MCF 10A (cell line): ENCODE measurements around the gene PXDC1. TPM values are rescaled to one million over a fixed set of nuclear protein-coding genes. Genes with fewer than 3 reads are reported as not detected.

Source experiments
- BruUV-seq: library from RNA; stranded (reverse); fragments of 400-500 nt; replicated peaks from 2 replicates; lab custom pipeline; 2021; lab: Mats Ljungman, UMichigan
- CTCF ChIA-PET: fragments of 300-600 bp; sonication (Branson Sonifier 250); formaldehyde crosslinking; extraction: SDS; loops from one replicate; lab custom pipeline; 2021; ENCODE audit warnings: antibody characterized with exemption, inconsistent platforms; lab: Yijun Ruan, JAX
- POLR2A ChIA-PET: fragments of 300-600, 350-650 bp; sonication (Branson Sonifier 250); formaldehyde crosslinking; extraction: SDS; loops from one replicate; lab custom pipeline; 2020; ENCODE audit warnings: antibody characterized with exemption, inconsistent platforms; lab: Yijun Ruan, JAX
- DNase-seq: peaks from one replicate; pipeline ENCODE4 v3.0.0-alpha.2; 2018; ENCODE audit not compliant: unreplicated experiment
- H3K27ac Mint-ChIP-seq: one replicate; pipeline ENCODE4 v1.8.0; 2022; ENCODE audit warnings: mild to moderate bottlenecking, low read depth, mixed read lengths; ENCODE audit not compliant: unreplicated experiment
- H3K27me3 Mint-ChIP-seq: one replicate; pipeline ENCODE4 v1.8.0; 2022; ENCODE audit warnings: mixed read lengths; ENCODE audit not compliant: insufficient read depth, unreplicated experiment
- H3K36me3 Mint-ChIP-seq: one replicate; pipeline ENCODE4 v1.8.0; 2022; ENCODE audit warnings: mild to moderate bottlenecking, moderate library complexity, mixed read lengths; ENCODE audit not compliant: insufficient read depth, unreplicated experiment
- H3K4me1 Mint-ChIP-seq: one replicate; pipeline ENCODE4 v1.8.0; 2022; ENCODE audit warnings: mixed read lengths; ENCODE audit not compliant: insufficient read depth, unreplicated experiment
- H3K4me3 Mint-ChIP-seq: one replicate; pipeline ENCODE4 v1.8.0; 2022; ENCODE audit warnings: mild to moderate bottlenecking, moderate library complexity, mixed read lengths; ENCODE audit not compliant: unreplicated experiment
- H3K9me3 Mint-ChIP-seq: one replicate; pipeline ENCODE4 v1.8.0; 2022; ENCODE audit warnings: mixed read lengths; ENCODE audit not compliant: unreplicated experiment
- CTCF ChIP-seq: fragments of 200-600 bp; IDR thresholded peaks from one replicate; pipeline ENCODE4 v1.8.0; 2022; ENCODE audit warnings: antibody characterized with exemption, mild to moderate bottlenecking; ENCODE audit not compliant: unreplicated experiment
- intact Hi-C: fragments of 100-400 bp; cut with micrococcal nuclease; formaldehyde crosslinking; loops from 2 replicates; pipeline ENCODE4 v1.14.1; 2022
- total RNA-seq: library from RNA; stranded (reverse); gene quantifications from 2 replicates; pipeline ENCODE4 v1.2.3, GENCODE V29; 2022

PXDC1 gene
- total RNA-seq, 1 experiment from 2014 or later: 48.1 TPM

GRCh38 chr6:3748208-3749066 is 3.1 kb downstream of the PXDC1 start:
- no peaks in the 10 kb centered on the region for H3K9me3 Mint-ChIP-seq
- peak; percentile 82 for DNase-seq
- no peaks in the 10 kb centered on the region for H3K27me3 Mint-ChIP-seq
- peak; percentile 85 for TF ChIP-seq CTCF
- peak overlapping the region; percentile 62 for H3K4me3 Mint-ChIP-seq
- BruUV-seq: no TSS peak
- ChIA-PET POLR2A (interaction anchor here (0.7 to 3.4 kb wide), 13 partner anchors 12 to 273 kb away, joined by 3 to 31 read pairs (median 5); partner anchors contain the start of gene FAM50B), CTCF (interaction anchor here (0.5 to 3.4 kb wide), 40 partner anchors 12 to 467 kb away, joined by 3 to 29 read pairs (median 4); partner anchors contain the start of gene FAM50B)
- peaks cover 34% of the 10 kb centered on the region for H3K4me1 Mint-ChIP-seq
- peak overlapping the region; percentile 92 for H3K27ac Mint-ChIP-seq
- H3K36me3 Mint-ChIP-seq: peaks cover 7% of the 10 kb centered on the region
- intact Hi-C loops: loop anchor here (1.0 kb wide), 5 partner anchors 77 to 260 kb away; no protein-coding TSS in a partner anchor

GRCh38 chr6:3747100-3747737 is 4.3 kb downstream of the PXDC1 start:
- ChIA-PET CTCF (interaction anchor here (0.5 to 4.5 kb wide), 11 partner anchors 75 to 261 kb away, joined by 3 to 41 read pairs (median 10); partner anchors contain the start of gene FAM50B), POLR2A (interaction anchor here (0.7 to 3.4 kb wide), 4 partner anchors 13 to 274 kb away, joined by 3 to 17 read pairs (median 4); a partner anchor contains a TSS)
- no peak for DNase-seq
- Mint-ChIP-seq H3K9me3 (no peaks in the 10 kb centered on the region), H3K36me3 (peaks cover 7% of the 10 kb centered on the region), H3K27me3 (no peaks in the 10 kb centered on the region), H3K4me3 (no peak overlapping the region), H3K27ac (peak overlapping the region; percentile 92), H3K4me1 (peaks cover 43% of the 10 kb centered on the region)
- intact Hi-C loops: no loop called here
- no TSS peak for BruUV-seq
- no peak for TF ChIP-seq CTCF

GRCh38 chr6:3746696-3747095 is 4.8 kb downstream of the PXDC1 start:
- no peak for TF ChIP-seq CTCF
- DNase-seq: no peak
- Mint-ChIP-seq H3K4me1 (peaks cover 48% of the 10 kb centered on the region), H3K36me3 (peaks cover 7% of the 10 kb centered on the region), H3K27me3 (no peaks in the 10 kb centered on the region), H3K27ac (no peak overlapping the region), H3K4me3 (no peak overlapping the region), H3K9me3 (no peaks in the 10 kb centered on the region)
- no TSS peak for BruUV-seq
- intact Hi-C loops: no loop called here
- ChIA-PET POLR2A (no interaction called here), CTCF (interaction anchor here (0.5 to 4.5 kb wide), 8 partner anchors 50 to 252 kb away, joined by 3 to 41 read pairs (median 4); no protein-coding TSS in a partner anchor)
